Endothelial cell of umbilical vein (primary cell): ENCODE measurements around the gene PRXL2B. TPM values are rescaled to one million over a fixed set of nuclear protein-coding genes. Genes with fewer than 3 reads are reported as not detected.

Experiments used
- BruUV-seq: library from RNA; stranded (reverse); fragments of 400-500 nt; replicated peaks from 2 replicates; lab custom pipeline; 2021; lab: Mats Ljungman, UMichigan
- CTCF ChIA-PET: fragments of 300-600, 350-600 bp; sonication (Branson Sonifier 250); formaldehyde crosslinking; loops from one replicate; lab custom pipeline; 2021; ENCODE audit warnings: antibody characterized with exemption, inconsistent platforms; lab: Charles Lee
- POLR2A ChIA-PET: fragments of 300-600, 350-600 bp; sonication (Branson Sonifier 250); formaldehyde crosslinking; loops from one replicate; lab custom pipeline; 2021; ENCODE audit warnings: antibody characterized with exemption, inconsistent platforms; lab: Charles Lee
- DNase-seq: peaks from one replicate; pipeline ENCODE4 v3.0.0-alpha.2; 2011; ENCODE audit warnings: low read depth, low spot score
- FAIRE-seq: peaks from 2 replicates; lab custom pipeline; 2011; peaks lifted over from hg19 to GRCh38; lab: Jason Lieb, UNC
- H2AFZ ChIP-seq: 2 replicates; pipeline ENCODE4 v1.6.0; 2012; ENCODE audit warnings: low read depth, low read length, control low read depth, inconsistent platforms
- H3K27ac ChIP-seq: 2 replicates; pipeline ENCODE4 v1.5.1; 2011; ENCODE audit warnings: low read depth, mild to moderate bottlenecking, control low read depth, low read length, moderate library complexity; ENCODE audit not compliant: insufficient read depth
- H3K27me3 ChIP-seq, 2 experiments: 2 replicates each; pipeline versions ENCODE4 v1.6.0 to v1.6.1; 2011; ENCODE audit warnings: low read length in 2 of 2, mixed read lengths in 1 of 2; ENCODE audit not compliant: control insufficient read depth in 2 of 2, insufficient read depth in 2 of 2
- H3K36me3 ChIP-seq, 2 experiments: 2 replicates in 1 of 2; 3 replicates in 1 of 2; pipeline ENCODE4 v1.5.1; 2011; ENCODE audit warnings: low read length in 2 of 2, mild to moderate bottlenecking in 1 of 2, moderate library complexity in 1 of 2; ENCODE audit not compliant: control insufficient read depth in 2 of 2, insufficient read depth in 2 of 2; ENCODE audit errors: extremely low read depth in 1 of 2
- H3K4me1 ChIP-seq: 3 replicates; pipeline ENCODE4 v1.5.1; 2011; ENCODE audit warnings: mild to moderate bottlenecking, low read length; ENCODE audit not compliant: control insufficient read depth, insufficient read depth; ENCODE audit errors: extremely low read depth
- H3K4me2 ChIP-seq: 2 replicates; pipeline ENCODE4 v1.6.1; 2011; ENCODE audit warnings: low read length, control low read depth, mixed read lengths; ENCODE audit not compliant: insufficient read depth
- H3K4me3 ChIP-seq, 3 experiments: fragments of 200-600 bp in 1 of 3; sonication (generic), shearing (Covaris generic) in 1 of 3; replicated peaks in 1 of 3; 2 replicates each; pipeline ENCODE4 v1.5.1; 2011 to 2016; ENCODE audit warnings: control low read depth in 3 of 3, low read length in 3 of 3, mild to moderate bottlenecking in 2 of 3, inconsistent platforms in 1 of 3, low read depth in 1 of 3, moderate library complexity in 1 of 3; ENCODE audit not compliant: insufficient read depth in 1 of 3
- H3K79me2 ChIP-seq: 2 replicates; pipeline ENCODE4 v1.6.0; 2012; ENCODE audit warnings: low read length, inconsistent platforms; ENCODE audit not compliant: control insufficient read depth, insufficient read depth
- H3K9ac ChIP-seq: replicated peaks from 2 replicates; pipeline ENCODE3; 2011; ENCODE audit warnings: low read length, control low read depth; ENCODE audit not compliant: insufficient read depth; ENCODE audit errors: extremely low read depth
- H3K9me1 ChIP-seq: replicated peaks from 3 replicates; pipeline ENCODE4 v1.6.0; 2011; ENCODE audit warnings: mild to moderate bottlenecking, low read length; ENCODE audit not compliant: control insufficient read depth, insufficient read depth; ENCODE audit errors: extremely low read depth
- H3K9me3 ChIP-seq: replicated peaks from 2 replicates; pipeline ENCODE4 v1.5.1; 2012; ENCODE audit warnings: low read length, inconsistent platforms; ENCODE audit not compliant: control insufficient read depth, insufficient read depth
- H4K20me1 ChIP-seq: replicated peaks from 2 replicates; pipeline ENCODE3; 2011; ENCODE audit warnings: mild to moderate bottlenecking, low read length; ENCODE audit not compliant: control insufficient read depth, insufficient read depth; ENCODE audit errors: extremely low read depth
- EZH2 ChIP-seq: IDR thresholded peaks from 2 replicates; pipeline ENCODE4 v1.6.1; 2012; ENCODE audit warnings: borderline replicate concordance, low read depth, mild to moderate bottlenecking, moderate library complexity, low read length, inconsistent platforms; ENCODE audit not compliant: severe bottlenecking
- FOS ChIP-seq: IDR thresholded peaks from 2 replicates; pipeline ENCODE4 v1.6.1; 2011; ENCODE audit warnings: mild to moderate bottlenecking, low read length, moderate library complexity, borderline replicate concordance; ENCODE audit not compliant: insufficient read depth
- GATA2 ChIP-seq: IDR thresholded peaks from 2 replicates; pipeline ENCODE4 v1.7.0; 2011; ENCODE audit warnings: low read depth, mild to moderate bottlenecking, moderate library complexity, mixed read lengths, low read length; ENCODE audit not compliant: insufficient read length, insufficient read depth
- JUN ChIP-seq: IDR thresholded peaks from 2 replicates; pipeline ENCODE4 v1.6.1; 2011; ENCODE audit warnings: borderline replicate concordance, low read depth; ENCODE audit not compliant: insufficient read length, insufficient read depth
- MYC ChIP-seq: IDR thresholded peaks from one replicate; pipeline ENCODE4 v1.6.1; 2011; ENCODE audit warnings: mild to moderate bottlenecking, low read depth, low read length
- POLR2A ChIP-seq: IDR thresholded peaks from 2 replicates; pipeline ENCODE4 v1.6.1; 2012; ENCODE audit warnings: low read depth, mild to moderate bottlenecking, control low read depth, low read length
- POLR2AphosphoS5 ChIP-seq: IDR thresholded peaks from 2 replicates; pipeline ENCODE4 v1.6.1; 2012; ENCODE audit warnings: low read depth, mild to moderate bottlenecking, control low read depth, low read length, moderate library complexity; ENCODE audit not compliant: insufficient read depth
- dilution Hi-C: fragments of 300-500 bp; cut with MboI; formaldehyde crosslinking; loops from one replicate; pipeline ENCODE4 v1.15.0; 2019; ENCODE audit warnings: low sequenced_read_pairs; ENCODE audit not compliant: extremely low pct_ligation_motif_present
- intact Hi-C: fragments of 100-400 bp; cut with micrococcal nuclease; formaldehyde crosslinking; loops from one replicate; pipeline ENCODE4 v1.10.0; 2022
- polyA plus RNA-seq, 4 experiments: library from polyadenylated mRNA; depleted of rRNA in 3 of 4; stranded (reverse) in 3 of 4; unstranded in 1 of 4; fragments of >200 nt; gene quantifications; 2 replicates each; pipeline versions ENCODE4 v1.2.1 to v1.2.3, GENCODE V29; 2011 to 2012; ENCODE audit warnings: missing spikeins in 1 of 4
- total RNA-seq: library from RNA; stranded (reverse); gene quantifications from 2 replicates; pipeline ENCODE4 v1.2.3, GENCODE V29; 2021
- TF ChIP-seq, protein P1 (sequence below): IDR thresholded peaks from 2 replicates; pipeline ENCODE4 v1.6.1; 2011; ENCODE audit not compliant: insufficient read depth, insufficient read length
- TF ChIP-seq, protein P2 (sequence below), 2 donors: IDR thresholded peaks; 1 replicate in 1 of 2; 2 replicates in 1 of 2; pipeline ENCODE4 v1.5.1; 2011; ENCODE audit warnings: low read length in 2 of 2, mild to moderate bottlenecking in 2 of 2, moderate library complexity in 2 of 2, control low read depth in 1 of 2, inconsistent platforms in 1 of 2, low read depth in 1 of 2; ENCODE audit not compliant: insufficient read depth in 1 of 2; ENCODE audit errors: extremely low read depth in 1 of 2

PRXL2B gene
- total and polyA plus RNA-seq, 2 donors (not counting 3 experiments of a cell fraction or from before 2014, with no cell fraction given): 29.6 to 55.8 TPM

- no peaks in the 10 kb centered on the region for H3K36me3 ChIP-seq
- H2AFZ ChIP-seq: no peak overlapping the region
- H4K20me1 ChIP-seq: no peaks in the 10 kb centered on the region
- FAIRE-seq (no peak), DNase-seq (no peak)
- TF ChIP-seq FOS (no peak), MYC (no peak), EZH2 (no peak), POLR2AphosphoS5 (no peak), GATA2 (no peak), JUN (no peak), POLR2A (no peak)
- TF ChIP-seq, protein P1, sequence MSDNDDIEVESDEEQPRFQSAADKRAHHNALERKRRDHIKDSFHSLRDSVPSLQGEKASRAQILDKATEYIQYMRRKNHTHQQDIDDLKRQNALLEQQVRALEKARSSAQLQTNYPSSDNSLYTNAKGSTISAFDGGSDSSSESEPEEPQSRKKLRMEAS: no peak
- TF ChIP-seq, protein P2, sequence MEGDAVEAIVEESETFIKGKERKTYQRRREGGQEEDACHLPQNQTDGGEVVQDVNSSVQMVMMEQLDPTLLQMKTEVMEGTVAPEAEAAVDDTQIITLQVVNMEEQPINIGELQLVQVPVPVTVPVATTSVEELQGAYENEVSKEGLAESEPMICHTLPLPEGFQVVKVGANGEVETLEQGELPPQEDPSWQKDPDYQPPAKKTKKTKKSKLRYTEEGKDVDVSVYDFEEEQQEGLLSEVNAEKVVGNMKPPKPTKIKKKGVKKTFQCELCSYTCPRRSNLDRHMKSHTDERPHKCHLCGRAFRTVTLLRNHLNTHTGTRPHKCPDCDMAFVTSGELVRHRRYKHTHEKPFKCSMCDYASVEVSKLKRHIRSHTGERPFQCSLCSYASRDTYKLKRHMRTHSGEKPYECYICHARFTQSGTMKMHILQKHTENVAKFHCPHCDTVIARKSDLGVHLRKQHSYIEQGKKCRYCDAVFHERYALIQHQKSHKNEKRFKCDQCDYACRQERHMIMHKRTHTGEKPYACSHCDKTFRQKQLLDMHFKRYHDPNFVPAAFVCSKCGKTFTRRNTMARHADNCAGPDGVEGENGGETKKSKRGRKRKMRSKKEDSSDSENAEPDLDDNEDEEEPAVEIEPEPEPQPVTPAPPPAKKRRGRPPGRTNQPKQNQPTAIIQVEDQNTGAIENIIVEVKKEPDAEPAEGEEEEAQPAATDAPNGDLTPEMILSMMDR (IDR thresholded peaks at IDR 0.05; ENCODE audit: extremely low read depth in 1 of 2, insufficient read depth in 1 of 2, low read depth in 1 of 2, low read length in 2 of 2): no peak
- H3K9me1 ChIP-seq: no peaks in the 10 kb centered on the region
- H3K27me3 ChIP-seq: peaks cover 8 to 12% of the 10 kb centered on the region in 2 experiments
- H3K4me2 ChIP-seq: no peak overlapping the region
- no peak overlapping the region for H3K4me3 ChIP-seq
- H3K4me1 ChIP-seq: no peaks in the 10 kb centered on the region
- H3K9ac ChIP-seq: no peak overlapping the region
- intact Hi-C loops (no loop called here), dilution Hi-C loops (no loop called here)
- H3K79me2 ChIP-seq: no peaks in the 10 kb centered on the region
- no peaks in the 10 kb centered on the region for H3K9me3 ChIP-seq
- CTCF ChIA-PET: no interaction called here
- no peak overlapping the region for H3K27ac ChIP-seq
- no TSS peak for BruUV-seq
- POLR2A ChIA-PET: no interaction called here
These were observed 44.0 kb downstream of the PRXL2B start for GRCh38 chr1:2630498-2631135.
